ENCODE data around the gene TNFSF11. TPM values are rescaled to one million over a fixed set of nuclear protein-coding genes. Genes with fewer than 3 reads are reported as not detected.

Gene TNFSF11
- total and polyA plus RNA-seq, 2 donors (not counting 3 experiments of a cell fraction or from before 2014, with no cell fraction given) = not detected

DNA sequence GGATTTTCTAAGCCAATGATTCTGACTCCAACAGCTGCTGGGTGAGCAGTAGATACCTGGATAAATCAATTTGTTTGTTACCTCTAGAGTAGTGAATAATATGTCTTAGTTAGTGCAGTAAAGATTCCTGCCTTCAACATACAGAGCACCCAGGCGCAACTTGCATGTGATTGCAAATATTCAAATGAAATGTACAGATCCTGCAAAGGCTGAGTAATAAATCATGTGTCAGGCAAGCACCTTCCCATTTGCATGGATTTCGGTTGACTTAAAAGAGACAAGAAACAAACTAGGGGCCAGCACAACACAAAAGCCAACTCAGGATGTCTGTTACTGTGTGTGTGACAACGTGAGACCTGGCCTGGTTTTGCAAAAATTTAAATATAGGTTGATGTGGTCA, 79.7 kb downstream of the TNFSF11 start:
- H3K9me3 ChIP-seq (replicated peaks; ENCODE audit: control insufficient read depth, insufficient read depth, low read length) = no peaks in the 10 kb centered on the region
- H2AFZ ChIP-seq (ENCODE audit: low read depth, low read length) = no peak overlapping the region
- no peaks in the 10 kb centered on the region for H3K79me2 ChIP-seq (ENCODE audit: control insufficient read depth, insufficient read depth, low read length)
- FAIRE-seq (no peak), DNase-seq (ENCODE audit: low read depth, low spot score) (no peak)
- no peak overlapping the region for H3K4me3 ChIP-seq (replicated peaks in 1 of 3; ENCODE audit: insufficient read depth in 1 of 3, low read depth in 1 of 3, low read length in 3 of 3)
- no peak overlapping the region for H3K4me2 ChIP-seq (ENCODE audit: insufficient read depth, low read length)
- no peaks in the 10 kb centered on the region for H3K36me3 ChIP-seq (ENCODE audit: control insufficient read depth in 2 of 2, extremely low read depth in 1 of 2, insufficient read depth in 2 of 2, low read length in 2 of 2)
- no peak overlapping the region for H3K9ac ChIP-seq (replicated peaks; ENCODE audit: extremely low read depth, insufficient read depth, low read length)
- dilution Hi-C loops (cut with MboI; ENCODE audit: extremely low pct_ligation_motif_present, low sequenced_read_pairs) (no loop called here), intact Hi-C loops (cut with micrococcal nuclease) (no loop called here)
- H3K9me1 ChIP-seq (replicated peaks; ENCODE audit: control insufficient read depth, extremely low read depth, insufficient read depth, low read length) = no peaks in the 10 kb centered on the region
- no TSS peak for BruUV-seq (replicated peaks)
- POLR2A ChIA-PET = no interaction called here
- TF ChIP-seq FOS (IDR thresholded peaks at IDR 0.05; ENCODE audit: borderline replicate concordance, insufficient read depth, low read length) (no peak), POLR2AphosphoS5 (IDR thresholded peaks at IDR 0.05; ENCODE audit: insufficient read depth, low read depth, low read length) (no peak)
- CTCF ChIA-PET = no interaction called here
- no peak overlapping the region for H3K27ac ChIP-seq (ENCODE audit: insufficient read depth, low read depth, low read length)
- no peaks in the 10 kb centered on the region for H4K20me1 ChIP-seq (replicated peaks; ENCODE audit: control insufficient read depth, extremely low read depth, insufficient read depth, low read length)
- H3K4me1 ChIP-seq (ENCODE audit: control insufficient read depth, extremely low read depth, insufficient read depth, low read length) = no peaks in the 10 kb centered on the region
- H3K27me3 ChIP-seq (ENCODE audit: control insufficient read depth in 2 of 2, insufficient read depth in 2 of 2, low read length in 2 of 2) = peaks cover 6 to 19% of the 10 kb centered on the region in 2 experiments

DNA sequence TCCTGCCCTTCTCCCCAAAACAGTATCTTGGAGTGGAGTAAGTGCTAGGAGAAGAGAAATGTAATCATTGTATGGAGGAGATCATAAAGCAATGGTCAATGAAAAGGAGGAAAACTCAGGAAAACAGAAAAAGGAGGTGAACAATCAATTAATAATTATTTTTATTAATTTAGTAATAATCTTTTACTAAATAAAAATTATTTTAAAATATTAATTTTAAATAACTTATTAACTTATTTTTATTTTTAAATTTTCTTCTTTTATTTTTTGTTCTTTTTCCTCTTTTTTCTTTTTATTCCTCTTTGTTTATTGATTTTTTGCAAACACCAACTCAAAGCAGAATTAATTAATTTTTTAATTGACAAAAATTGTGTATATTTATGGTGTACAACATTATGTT, 80.3 kb downstream of the TNFSF11 start:
- CTCF ChIA-PET = no interaction called here
- intact Hi-C loops (cut with micrococcal nuclease) = no loop called here
- no peak for TF ChIP-seq GATA2 (IDR thresholded peaks at IDR 0.05; ENCODE audit: insufficient read depth, insufficient read length, low read depth, low read length)
- TF ChIP-seq EZH2 (IDR thresholded peaks at IDR 0.05; ENCODE audit: borderline replicate concordance, low read depth, low read length, severe bottlenecking) = no peak
- TF ChIP-seq JUN (IDR thresholded peaks at IDR 0.05; ENCODE audit: borderline replicate concordance, insufficient read depth, insufficient read length, low read depth) = no peak
- TF ChIP-seq POLR2A (IDR thresholded peaks at IDR 0.05; ENCODE audit: low read depth, low read length) = no peak
- TF ChIP-seq, protein P1, sequence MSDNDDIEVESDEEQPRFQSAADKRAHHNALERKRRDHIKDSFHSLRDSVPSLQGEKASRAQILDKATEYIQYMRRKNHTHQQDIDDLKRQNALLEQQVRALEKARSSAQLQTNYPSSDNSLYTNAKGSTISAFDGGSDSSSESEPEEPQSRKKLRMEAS (IDR thresholded peaks at IDR 0.05; ENCODE audit: insufficient read depth, insufficient read length) = no peak
- no peak for TF ChIP-seq FOS (IDR thresholded peaks at IDR 0.05; ENCODE audit: borderline replicate concordance, insufficient read depth, low read length)
- no peak for TF ChIP-seq MYC (IDR thresholded peaks at IDR 0.05; ENCODE audit: low read depth, low read length)
- TF ChIP-seq, protein P2, sequence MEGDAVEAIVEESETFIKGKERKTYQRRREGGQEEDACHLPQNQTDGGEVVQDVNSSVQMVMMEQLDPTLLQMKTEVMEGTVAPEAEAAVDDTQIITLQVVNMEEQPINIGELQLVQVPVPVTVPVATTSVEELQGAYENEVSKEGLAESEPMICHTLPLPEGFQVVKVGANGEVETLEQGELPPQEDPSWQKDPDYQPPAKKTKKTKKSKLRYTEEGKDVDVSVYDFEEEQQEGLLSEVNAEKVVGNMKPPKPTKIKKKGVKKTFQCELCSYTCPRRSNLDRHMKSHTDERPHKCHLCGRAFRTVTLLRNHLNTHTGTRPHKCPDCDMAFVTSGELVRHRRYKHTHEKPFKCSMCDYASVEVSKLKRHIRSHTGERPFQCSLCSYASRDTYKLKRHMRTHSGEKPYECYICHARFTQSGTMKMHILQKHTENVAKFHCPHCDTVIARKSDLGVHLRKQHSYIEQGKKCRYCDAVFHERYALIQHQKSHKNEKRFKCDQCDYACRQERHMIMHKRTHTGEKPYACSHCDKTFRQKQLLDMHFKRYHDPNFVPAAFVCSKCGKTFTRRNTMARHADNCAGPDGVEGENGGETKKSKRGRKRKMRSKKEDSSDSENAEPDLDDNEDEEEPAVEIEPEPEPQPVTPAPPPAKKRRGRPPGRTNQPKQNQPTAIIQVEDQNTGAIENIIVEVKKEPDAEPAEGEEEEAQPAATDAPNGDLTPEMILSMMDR (IDR thresholded peaks at IDR 0.05; ENCODE audit: extremely low read depth in 1 of 2, insufficient read depth in 1 of 2, low read depth in 1 of 2, low read length in 2 of 2) = no peak
- TF ChIP-seq POLR2AphosphoS5 (IDR thresholded peaks at IDR 0.05; ENCODE audit: insufficient read depth, low read depth, low read length) = no peak

More for the DNA sequence above, 80.3 kb downstream of the TNFSF11 start:
- Histone ChIP-seq H4K20me1 (replicated peaks; ENCODE audit: control insufficient read depth, extremely low read depth, insufficient read depth, low read length) (no peaks in the 10 kb centered on the region), H2AFZ (ENCODE audit: low read depth, low read length) (no peak overlapping the region), H3K9ac (replicated peaks; ENCODE audit: extremely low read depth, insufficient read depth, low read length) (no peak overlapping the region), H3K9me1 (replicated peaks; ENCODE audit: control insufficient read depth, extremely low read depth, insufficient read depth, low read length) (no peaks in the 10 kb centered on the region), H3K4me2 (ENCODE audit: insufficient read depth, low read length) (no peak overlapping the region), H3K4me3 (replicated peaks in 1 of 3; ENCODE audit: insufficient read depth in 1 of 3, low read depth in 1 of 3, low read length in 3 of 3) (no peak overlapping the region), H3K27me3 (ENCODE audit: control insufficient read depth in 2 of 2, insufficient read depth in 2 of 2, low read length in 2 of 2) (peaks cover 6 to 19% of the 10 kb centered on the region in 2 experiments), H3K36me3 (ENCODE audit: control insufficient read depth in 2 of 2, extremely low read depth in 1 of 2, insufficient read depth in 2 of 2, low read length in 2 of 2) (no peaks in the 10 kb centered on the region), H3K4me1 (ENCODE audit: control insufficient read depth, extremely low read depth, insufficient read depth, low read length) (no peaks in the 10 kb centered on the region), H3K27ac (ENCODE audit: insufficient read depth, low read depth, low read length) (no peak overlapping the region), H3K79me2 (ENCODE audit: control insufficient read depth, insufficient read depth, low read length) (no peaks in the 10 kb centered on the region), H3K9me3 (replicated peaks; ENCODE audit: control insufficient read depth, insufficient read depth, low read length) (no peaks in the 10 kb centered on the region)
- FAIRE-seq = no peak
- POLR2A ChIA-PET = no interaction called here
- dilution Hi-C loops (cut with MboI; ENCODE audit: extremely low pct_ligation_motif_present, low sequenced_read_pairs) = no loop called here
- BruUV-seq (replicated peaks) = no TSS peak
- no peak for DNase-seq (ENCODE audit: low read depth, low spot score)
